ENCODE measurements around the gene SLC37A3. TPM values are rescaled to one million over a fixed set of nuclear protein-coding genes. Genes with fewer than 3 reads are reported as not detected.
"Not testable (repeated sequence)": the region's sequence is repeated elsewhere in the genome, so short reads cannot be mapped to it uniquely, and the experiment has no call there.

The SLC37A3 gene
- total RNA-seq, 1 experiment from 2014 or later = 37.9 TPM

GRCh38 chr7:140418156-140418472 is 19.8 kb upstream of the SLC37A3 start:
- H3K4me3 ChIP-seq; H3K4me1 ChIP-seq (replicated peaks); H3K27ac ChIP-seq; DNase-seq (ENCODE audit: low read depth in 1 of 2, low spot score in 2 of 2); H3K27me3 ChIP-seq (replicated peaks); H3K36me3 ChIP-seq; H3K9me3 ChIP-seq (replicated peaks): not testable (repeated sequence)

GRCh38 chr7:140417456-140418155 is 19.3 kb upstream of the SLC37A3 start:
- Histone ChIP-seq H3K27ac (no peak overlapping the region), H3K4me1 (replicated peaks) (no peaks in the 10 kb centered on the region), H3K4me3 (no peak overlapping the region), H3K27me3 (replicated peaks) (0 out of 2 replicates have a peak, but pooled peaks cover 3% of the 10 kb centered on the region), H3K9me3 (replicated peaks) (no peaks in the 10 kb centered on the region), H3K36me3 (no peaks in the 10 kb centered on the region)
- no peak for DNase-seq (ENCODE audit: low read depth in 1 of 2, low spot score in 2 of 2)

- H3K4me1 ChIP-seq (replicated peaks) = no peaks in the 10 kb centered on the region
- H3K4me3 ChIP-seq = no peak overlapping the region
- no peaks in the 10 kb centered on the region for H3K9me3 ChIP-seq (replicated peaks)
- no peaks in the 10 kb centered on the region for H3K36me3 ChIP-seq
- 0 out of 2 replicates have a peak, but pooled peaks cover 3% of the 10 kb centered on the region for H3K27me3 ChIP-seq (replicated peaks)
- no peak for DNase-seq (ENCODE audit: low read depth in 1 of 2, low spot score in 2 of 2)
- H3K27ac ChIP-seq = no peak overlapping the region
These were observed 18.2 kb upstream of the SLC37A3 start for GRCh38 chr7:140416560-140416959.

- not testable (repeated sequence) for DNase-seq (ENCODE audit: low read depth in 1 of 2, low spot score in 2 of 2); H3K9me3 ChIP-seq (replicated peaks)
These were observed 17.5 kb upstream of the SLC37A3 start for GRCh38 chr7:140415816-140416215.

DNA sequence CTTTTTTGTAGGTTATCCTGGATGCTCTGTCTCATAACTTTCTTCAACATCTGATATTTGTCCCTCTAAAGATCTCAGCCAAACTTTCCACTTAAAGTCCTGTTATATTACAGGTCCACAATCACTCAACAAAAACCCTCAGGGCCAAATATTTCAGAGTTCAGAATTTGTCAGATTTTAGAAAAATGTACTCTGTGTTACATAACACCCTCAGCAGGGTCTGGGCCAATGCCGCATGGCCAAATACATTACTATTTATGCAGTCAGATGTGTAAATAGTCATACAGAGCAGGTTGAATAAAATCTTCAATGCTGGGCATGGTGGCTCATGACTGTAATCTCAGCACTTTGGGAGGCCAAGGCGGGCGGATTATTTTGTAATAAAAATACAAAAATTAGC is 17.0 kb upstream of the SLC37A3 start:
- no peaks in the 10 kb centered on the region for H3K4me1 ChIP-seq (replicated peaks)

More at GRCh38 chr7:140415816-140416215, 17.5 kb upstream of the SLC37A3 start:
- not testable (repeated sequence) for H3K27ac ChIP-seq; H3K36me3 ChIP-seq; H3K4me3 ChIP-seq; H3K4me1 ChIP-seq (replicated peaks); H3K27me3 ChIP-seq (replicated peaks)

DNA sequence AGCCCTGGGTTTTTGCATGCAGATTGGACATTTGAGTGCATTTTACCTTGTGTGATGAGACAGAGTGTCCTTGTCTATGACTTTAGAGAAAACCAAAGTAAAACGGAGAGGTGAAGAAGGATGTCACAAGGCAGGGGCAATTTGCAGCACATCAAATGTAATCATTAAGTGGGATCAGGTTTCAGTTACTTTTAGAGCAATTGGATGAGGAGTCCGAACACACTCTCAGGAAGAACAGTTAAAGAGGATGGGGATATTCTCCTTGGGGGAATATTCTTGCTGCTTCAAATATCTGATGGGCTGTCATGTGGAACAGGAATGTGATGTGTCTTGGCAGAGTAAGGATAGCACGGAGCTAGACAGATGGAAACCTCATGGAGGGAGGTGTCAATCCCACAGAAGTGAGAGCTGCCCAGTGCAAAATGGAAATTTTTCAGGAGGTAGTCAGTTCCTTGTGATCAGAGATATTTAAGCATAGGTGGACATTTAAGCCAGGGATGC is 6.3 kb upstream of the SLC37A3 start:
- Histone ChIP-seq H3K9me3 (replicated peaks) (no peaks in the 10 kb centered on the region), H3K36me3 (no peaks in the 10 kb centered on the region), H3K4me1 (replicated peaks) (no peaks in the 10 kb centered on the region), H3K27ac (no peak overlapping the region), H3K27me3 (replicated peaks) (0 out of 2 replicates have a peak, but pooled peaks cover 2% of the 10 kb centered on the region), H3K4me3 (no peak overlapping the region)
- DNase-seq (ENCODE audit: low read depth in 1 of 2, low spot score in 2 of 2) = no peak

More for the DNA sequence above, 17.0 kb upstream of the SLC37A3 start:
- Histone ChIP-seq H3K36me3 (no peaks in the 10 kb centered on the region), H3K9me3 (replicated peaks) (no peaks in the 10 kb centered on the region), H3K27ac (no peak overlapping the region), H3K4me3 (no peak overlapping the region), H3K27me3 (replicated peaks) (0 out of 2 replicates have a peak, but pooled peaks cover 3% of the 10 kb centered on the region)
- DNase-seq (ENCODE audit: low read depth in 1 of 2, low spot score in 2 of 2) = no peak

DNA sequence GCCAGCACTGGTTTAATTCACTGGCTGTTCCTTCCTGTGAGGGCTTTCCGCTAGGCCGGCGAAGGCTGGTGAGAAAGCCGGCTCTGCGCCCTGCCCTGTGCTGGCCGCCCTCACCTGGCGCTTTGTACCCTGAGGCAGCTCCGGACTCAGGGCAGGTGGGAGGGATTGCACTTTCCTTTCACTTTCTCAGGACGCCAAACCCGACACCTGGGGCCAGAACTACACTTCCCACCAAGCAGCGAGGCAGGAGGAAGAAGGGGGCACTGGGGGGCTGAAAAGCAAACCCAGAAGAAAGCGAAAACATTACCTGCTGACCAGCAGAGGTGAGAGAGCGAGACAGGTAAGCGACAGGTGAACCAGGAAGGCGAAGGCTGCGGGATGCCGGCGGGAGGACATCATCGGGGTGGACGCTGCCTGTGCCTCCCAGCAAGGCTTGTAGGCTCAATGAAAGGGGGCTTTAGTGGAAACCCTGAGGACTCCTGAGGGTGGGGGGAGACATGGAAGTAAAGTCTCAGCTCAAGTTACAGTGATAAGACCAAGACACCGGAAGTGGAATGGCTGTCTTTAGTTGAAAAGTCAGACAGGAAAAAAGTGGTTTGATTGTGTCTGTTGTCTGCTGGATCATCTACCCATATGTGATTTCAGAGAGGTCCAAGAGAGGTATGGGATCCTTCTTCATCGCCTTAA is 5.7 kb upstream of the SLC37A3 start, which contains the start of gene RAB19:
Gene RAB19, plus strand, starts transcription at position 181 of the 687 bp plus-strand sequence. CDS start 3,589 bp downstream, outside the sequence.
- no peak within 1 kb of the TSS for H3K4me3 ChIP-seq
- DNase-seq (ENCODE audit: low read depth in 1 of 2, low spot score in 2 of 2) = no peak
- H3K27me3 ChIP-seq (replicated peaks) = 0 out of 2 replicates have a peak, but pooled peaks cover 2% of the 10 kb centered on the region
- no peaks in the 10 kb centered on the region for H3K4me1 ChIP-seq (replicated peaks)
- H3K9me3 ChIP-seq (replicated peaks) = no peaks in the 10 kb centered on the region
- H3K36me3 ChIP-seq = no peaks in the 10 kb centered on the region
- H3K27ac ChIP-seq = no peak within 1 kb of the TSS

GRCh38 chr7:140402178-140402835 is 4.0 kb upstream of the SLC37A3 start:
- H3K9me3 ChIP-seq (replicated peaks) = no peaks in the 10 kb centered on the region
- H3K4me3 ChIP-seq = no peak overlapping the region
- 0 out of 2 replicates have a peak, but pooled peaks cover 2% of the 10 kb centered on the region for H3K4me1 ChIP-seq (replicated peaks)
- H3K27ac ChIP-seq = no peak overlapping the region
- 0 out of 2 replicates have a peak, but pooled peaks cover 5% of the 10 kb centered on the region for H3K36me3 ChIP-seq
- 0 out of 2 replicates have a peak, but pooled peaks cover 2% of the 10 kb centered on the region for H3K27me3 ChIP-seq (replicated peaks)
- no peak for DNase-seq (ENCODE audit: low read depth in 1 of 2, low spot score in 2 of 2)

DNA sequence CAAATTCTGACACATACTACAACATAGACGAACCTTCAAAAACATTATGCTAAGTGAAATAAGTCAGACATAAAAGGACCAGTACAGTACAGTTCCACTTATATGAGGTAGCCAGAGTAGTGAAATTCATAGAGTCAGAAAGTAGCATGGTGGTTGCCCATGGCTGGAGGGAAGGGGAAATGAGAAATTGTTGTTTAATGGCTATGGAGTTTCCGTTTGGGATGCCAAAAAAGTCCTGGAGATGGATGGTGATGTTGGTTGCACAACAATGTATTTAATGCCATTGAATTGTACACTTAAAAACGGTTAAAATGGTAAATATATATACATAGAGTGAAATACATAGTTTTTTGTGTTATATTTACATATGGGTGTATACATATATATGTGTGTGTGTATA is 2.1 kb upstream of the SLC37A3 start:
- H3K4me1 ChIP-seq (replicated peaks) = peaks cover 14% of the 10 kb centered on the region
- H3K27ac ChIP-seq = no peak overlapping the region
- no peaks in the 10 kb centered on the region for H3K9me3 ChIP-seq (replicated peaks)
- no peak for DNase-seq (ENCODE audit: low read depth in 1 of 2, low spot score in 2 of 2)
- 0 out of 2 replicates have a peak, but pooled peaks cover 2% of the 10 kb centered on the region for H3K27me3 ChIP-seq (replicated peaks)
- H3K4me3 ChIP-seq = no peak overlapping the region
- H3K36me3 ChIP-seq = 0 out of 2 replicates have a peak, but pooled peaks cover 5% of the 10 kb centered on the region

GRCh38 chr7:140398821-140399220 is 491 bp upstream of the SLC37A3 start:
- Histone ChIP-seq H3K36me3 (0 out of 2 replicates have a peak, but pooled peaks cover 5% of the 10 kb centered on the region), H3K9me3 (replicated peaks) (no peaks in the 10 kb centered on the region), H3K27me3 (replicated peaks) (0 out of 2 replicates have a peak, but pooled peaks cover 2% of the 10 kb centered on the region), H3K4me1 (replicated peaks) (peaks cover 14% of the 10 kb centered on the region), H3K4me3 (no peak overlapping the region; the same call in 1 of the 2 replicates), H3K27ac (no peak overlapping the region)
- no peak for DNase-seq (ENCODE audit: low read depth in 1 of 2, low spot score in 2 of 2)

GRCh38 chr7:140393756-140394306 is 4.5 kb downstream of the SLC37A3 start:
- no peak for DNase-seq (ENCODE audit: low read depth in 1 of 2, low spot score in 2 of 2)
- H3K27me3 ChIP-seq (replicated peaks) = no peaks in the 10 kb centered on the region
- 0 out of 2 replicates have a peak, but pooled peaks cover 5% of the 10 kb centered on the region for H3K36me3 ChIP-seq
- no peak overlapping the region for H3K4me3 ChIP-seq
- H3K4me1 ChIP-seq (replicated peaks) = peaks cover 14% of the 10 kb centered on the region
- H3K27ac ChIP-seq = no peak overlapping the region
- no peaks in the 10 kb centered on the region for H3K9me3 ChIP-seq (replicated peaks)

- no peak overlapping the region for H3K27ac ChIP-seq
- H3K36me3 ChIP-seq = no peaks in the 10 kb centered on the region
- no peaks in the 10 kb centered on the region for H3K27me3 ChIP-seq (replicated peaks)
- no peaks in the 10 kb centered on the region for H3K9me3 ChIP-seq (replicated peaks)
- H3K4me3 ChIP-seq = no peak overlapping the region
- DNase-seq (ENCODE audit: low read depth in 1 of 2, low spot score in 2 of 2) = no peak
- peaks cover 7% of the 10 kb centered on the region for H3K4me1 ChIP-seq (replicated peaks)
These were observed 6.7 kb downstream of the SLC37A3 start for GRCh38 chr7:140391634-140392033.

DNA sequence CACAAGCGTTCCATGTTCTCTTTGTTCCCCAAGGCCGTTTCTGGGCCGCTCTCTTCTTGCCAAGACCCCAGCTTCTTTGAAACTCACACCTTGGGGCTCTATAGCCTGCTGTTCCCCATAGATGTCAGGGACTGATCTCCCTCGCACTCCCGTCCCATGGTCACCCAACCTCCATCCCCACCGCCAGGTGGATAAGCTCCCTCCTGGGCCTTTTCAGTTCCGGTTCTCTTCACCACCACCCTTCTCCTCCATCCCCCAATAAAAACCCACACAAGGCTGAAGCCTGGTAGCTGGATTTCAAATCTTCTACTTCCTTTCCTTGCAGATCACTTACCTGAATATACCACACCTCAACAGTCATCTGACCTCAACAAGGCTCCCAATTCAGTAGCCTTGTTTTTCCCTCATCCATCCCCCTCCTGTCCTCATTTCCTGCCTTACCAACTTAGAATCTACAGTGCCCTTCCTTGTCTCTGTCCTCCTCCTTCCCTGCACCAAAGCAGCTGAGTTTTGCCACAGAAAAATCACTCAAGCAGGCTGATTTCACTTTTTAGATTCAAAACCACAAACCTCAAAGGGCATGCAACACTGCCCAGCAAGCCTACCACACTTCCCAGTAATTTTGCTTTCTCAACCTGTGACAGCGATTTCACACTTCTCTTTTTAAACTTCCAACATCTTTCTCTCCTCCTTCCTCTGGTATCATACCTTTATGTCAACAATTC is 7.7 kb downstream of the SLC37A3 start:
- Histone ChIP-seq H3K4me3 (no peak overlapping the region), H3K4me1 (replicated peaks) (no peaks in the 10 kb centered on the region; the same call in 1 of the 2 replicates), H3K27ac (no peak overlapping the region), H3K9me3 (replicated peaks) (no peaks in the 10 kb centered on the region), H3K27me3 (replicated peaks) (no peaks in the 10 kb centered on the region), H3K36me3 (no peaks in the 10 kb centered on the region)
- DNase-seq (ENCODE audit: low read depth in 1 of 2, low spot score in 2 of 2) = no peak

All from SJSA1 (cell line).